ENCODE measurements around the gene WDR43. TPM values are rescaled to one million over a fixed set of nuclear protein-coding genes. Genes with fewer than 3 reads are reported as not detected.

Gene WDR43
- total and polyA plus RNA-seq, 4 donors, result 11.1 to 43.1 (median 17.5) TPM

DNA sequence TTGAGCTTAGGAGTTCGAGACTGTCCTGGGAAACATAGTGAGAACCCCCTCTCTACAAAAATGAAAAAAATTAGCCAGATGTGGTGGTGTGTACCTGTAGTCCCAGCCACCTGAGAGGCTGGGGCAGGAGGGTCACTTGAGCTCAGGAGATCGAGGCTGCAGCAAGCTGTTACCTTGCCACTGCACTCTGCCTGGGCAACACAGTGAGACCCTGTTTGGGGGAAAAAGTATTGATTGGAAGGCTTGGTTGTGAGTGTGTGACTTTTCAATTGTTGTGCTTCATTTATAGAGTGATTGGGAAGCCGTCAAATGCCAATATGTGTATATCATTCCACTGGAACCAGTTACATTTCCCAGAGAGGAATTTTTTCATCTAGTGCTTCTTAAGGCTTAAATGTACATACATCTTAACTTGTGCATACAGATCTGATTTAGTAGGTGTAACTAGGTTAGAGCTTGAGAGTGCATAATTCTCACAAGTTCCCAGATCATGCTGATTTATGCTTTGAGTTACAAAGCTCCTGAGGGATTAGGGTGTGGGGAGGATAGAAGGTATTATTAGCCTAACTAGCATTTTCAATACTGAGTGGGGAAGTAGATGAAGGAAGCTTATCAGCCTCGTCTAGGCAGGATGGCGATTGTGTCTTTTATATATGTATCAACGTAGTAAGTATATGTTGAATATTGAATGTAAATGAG is 15.3 kb downstream of the WDR43 start:
- Histone ChIP-seq H3K27ac (ENCODE audit: low read depth in 1 of 2, low read length in 2 of 2) (no peak overlapping the region), H3K36me3 (ENCODE audit: control insufficient read depth in 4 of 4, insufficient read depth in 3 of 4, low read depth in 1 of 4, low read length in 3 of 4) (peaks cover 8 to 61% (median 46%) of the 10 kb centered on the region in 4 donors), H3K27me3 (ENCODE audit: control insufficient read depth in 4 of 4, insufficient read depth in 4 of 4, low read length in 3 of 4) (no peaks in the 10 kb centered on the region), H3K9me3 (ENCODE audit: control insufficient read depth in 4 of 4, low read length in 3 of 4) (no peaks in the 10 kb centered on the region), H3K9ac (ENCODE audit: low read depth in 1 of 2, low read length in 2 of 2) (no peak overlapping the region), H3K4me1 (ENCODE audit: control insufficient read depth in 4 of 4, insufficient read depth in 4 of 4, low read length in 3 of 4) (no peaks in the 10 kb centered on the region), H3K4me3 (ENCODE audit: low read depth in 1 of 3, low read length in 3 of 3) (no peak overlapping the region)
- WGBS, result 90% methylated on average over 6 of the region's 6 CpGs
- DNase-seq (ENCODE audit: low spot score), result no peak
- TF ChIP-seq, protein P1, sequence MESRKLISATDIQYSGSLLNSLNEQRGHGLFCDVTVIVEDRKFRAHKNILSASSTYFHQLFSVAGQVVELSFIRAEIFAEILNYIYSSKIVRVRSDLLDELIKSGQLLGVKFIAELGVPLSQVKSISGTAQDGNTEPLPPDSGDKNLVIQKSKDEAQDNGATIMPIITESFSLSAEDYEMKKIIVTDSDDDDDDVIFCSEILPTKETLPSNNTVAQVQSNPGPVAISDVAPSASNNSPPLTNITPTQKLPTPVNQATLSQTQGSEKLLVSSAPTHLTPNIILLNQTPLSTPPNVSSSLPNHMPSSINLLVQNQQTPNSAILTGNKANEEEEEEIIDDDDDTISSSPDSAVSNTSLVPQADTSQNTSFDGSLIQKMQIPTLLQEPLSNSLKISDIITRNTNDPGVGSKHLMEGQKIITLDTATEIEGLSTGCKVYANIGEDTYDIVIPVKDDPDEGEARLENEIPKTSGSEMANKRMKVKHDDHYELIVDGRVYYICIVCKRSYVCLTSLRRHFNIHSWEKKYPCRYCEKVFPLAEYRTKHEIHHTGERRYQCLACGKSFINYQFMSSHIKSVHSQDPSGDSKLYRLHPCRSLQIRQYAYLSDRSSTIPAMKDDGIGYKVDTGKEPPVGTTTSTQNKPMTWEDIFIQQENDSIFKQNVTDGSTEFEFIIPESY (IDR thresholded peaks at IDR 0.05), result no peak
- no peak for TF ChIP-seq EGR1 (IDR thresholded peaks at IDR 0.05; ENCODE audit: low read depth in 2 of 2)
- no peak for TF ChIP-seq GABPA (IDR thresholded peaks at IDR 0.05 in 1 of 2, conservative IDR thresholded peaks at IDR 0.05 in 1 of 2)
- no peak for TF ChIP-seq HNF4A (conservative IDR thresholded peaks at IDR 0.05)

DNA sequence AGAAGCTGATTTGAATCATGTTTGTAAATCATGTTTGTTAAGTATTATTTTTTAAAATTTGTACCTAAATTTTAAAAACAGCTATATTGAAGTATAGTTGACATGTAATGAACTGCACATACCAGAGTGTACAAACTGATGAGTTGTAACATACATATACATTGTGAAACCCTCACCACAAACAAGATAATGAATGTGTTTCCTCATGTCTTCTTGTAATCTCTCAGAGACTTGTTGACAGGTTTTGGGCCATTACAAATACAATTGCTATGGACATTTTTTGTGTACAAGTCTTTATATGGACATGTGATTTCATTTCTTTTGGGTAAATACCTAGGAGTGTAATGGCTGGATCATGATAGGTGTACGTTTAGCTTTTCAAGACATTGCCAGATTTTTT is 21.5 kb downstream of the WDR43 start:
- Histone ChIP-seq H3K27ac (ENCODE audit: low read depth in 1 of 2, low read length in 2 of 2) (no peak overlapping the region), H3K36me3 (ENCODE audit: control insufficient read depth in 4 of 4, insufficient read depth in 3 of 4, low read depth in 1 of 4, low read length in 3 of 4) (peaks cover 4 to 47% (median 32%) of the 10 kb centered on the region in 4 donors)
- TF ChIP-seq EGR1 (IDR thresholded peaks at IDR 0.05; ENCODE audit: low read depth in 2 of 2), result no peak
- TF ChIP-seq RXRA (IDR thresholded peaks at IDR 0.05), result no peak
- TF ChIP-seq, protein P2, sequence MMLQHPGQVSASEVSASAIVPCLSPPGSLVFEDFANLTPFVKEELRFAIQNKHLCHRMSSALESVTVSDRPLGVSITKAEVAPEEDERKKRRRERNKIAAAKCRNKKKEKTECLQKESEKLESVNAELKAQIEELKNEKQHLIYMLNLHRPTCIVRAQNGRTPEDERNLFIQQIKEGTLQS (IDR thresholded peaks at IDR 0.05), result no peak
- no peak for TF ChIP-seq HNF4A (conservative IDR thresholded peaks at IDR 0.05)
- TF ChIP-seq, protein P3, sequence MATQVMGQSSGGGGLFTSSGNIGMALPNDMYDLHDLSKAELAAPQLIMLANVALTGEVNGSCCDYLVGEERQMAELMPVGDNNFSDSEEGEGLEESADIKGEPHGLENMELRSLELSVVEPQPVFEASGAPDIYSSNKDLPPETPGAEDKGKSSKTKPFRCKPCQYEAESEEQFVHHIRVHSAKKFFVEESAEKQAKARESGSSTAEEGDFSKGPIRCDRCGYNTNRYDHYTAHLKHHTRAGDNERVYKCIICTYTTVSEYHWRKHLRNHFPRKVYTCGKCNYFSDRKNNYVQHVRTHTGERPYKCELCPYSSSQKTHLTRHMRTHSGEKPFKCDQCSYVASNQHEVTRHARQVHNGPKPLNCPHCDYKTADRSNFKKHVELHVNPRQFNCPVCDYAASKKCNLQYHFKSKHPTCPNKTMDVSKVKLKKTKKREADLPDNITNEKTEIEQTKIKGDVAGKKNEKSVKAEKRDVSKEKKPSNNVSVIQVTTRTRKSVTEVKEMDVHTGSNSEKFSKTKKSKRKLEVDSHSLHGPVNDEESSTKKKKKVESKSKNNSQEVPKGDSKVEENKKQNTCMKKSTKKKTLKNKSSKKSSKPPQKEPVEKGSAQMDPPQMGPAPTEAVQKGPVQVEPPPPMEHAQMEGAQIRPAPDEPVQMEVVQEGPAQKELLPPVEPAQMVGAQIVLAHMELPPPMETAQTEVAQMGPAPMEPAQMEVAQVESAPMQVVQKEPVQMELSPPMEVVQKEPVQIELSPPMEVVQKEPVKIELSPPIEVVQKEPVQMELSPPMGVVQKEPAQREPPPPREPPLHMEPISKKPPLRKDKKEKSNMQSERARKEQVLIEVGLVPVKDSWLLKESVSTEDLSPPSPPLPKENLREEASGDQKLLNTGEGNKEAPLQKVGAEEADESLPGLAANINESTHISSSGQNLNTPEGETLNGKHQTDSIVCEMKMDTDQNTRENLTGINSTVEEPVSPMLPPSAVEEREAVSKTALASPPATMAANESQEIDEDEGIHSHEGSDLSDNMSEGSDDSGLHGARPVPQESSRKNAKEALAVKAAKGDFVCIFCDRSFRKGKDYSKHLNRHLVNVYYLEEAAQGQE (IDR thresholded peaks at IDR 0.05), result no peak
- TF ChIP-seq, protein P4, sequence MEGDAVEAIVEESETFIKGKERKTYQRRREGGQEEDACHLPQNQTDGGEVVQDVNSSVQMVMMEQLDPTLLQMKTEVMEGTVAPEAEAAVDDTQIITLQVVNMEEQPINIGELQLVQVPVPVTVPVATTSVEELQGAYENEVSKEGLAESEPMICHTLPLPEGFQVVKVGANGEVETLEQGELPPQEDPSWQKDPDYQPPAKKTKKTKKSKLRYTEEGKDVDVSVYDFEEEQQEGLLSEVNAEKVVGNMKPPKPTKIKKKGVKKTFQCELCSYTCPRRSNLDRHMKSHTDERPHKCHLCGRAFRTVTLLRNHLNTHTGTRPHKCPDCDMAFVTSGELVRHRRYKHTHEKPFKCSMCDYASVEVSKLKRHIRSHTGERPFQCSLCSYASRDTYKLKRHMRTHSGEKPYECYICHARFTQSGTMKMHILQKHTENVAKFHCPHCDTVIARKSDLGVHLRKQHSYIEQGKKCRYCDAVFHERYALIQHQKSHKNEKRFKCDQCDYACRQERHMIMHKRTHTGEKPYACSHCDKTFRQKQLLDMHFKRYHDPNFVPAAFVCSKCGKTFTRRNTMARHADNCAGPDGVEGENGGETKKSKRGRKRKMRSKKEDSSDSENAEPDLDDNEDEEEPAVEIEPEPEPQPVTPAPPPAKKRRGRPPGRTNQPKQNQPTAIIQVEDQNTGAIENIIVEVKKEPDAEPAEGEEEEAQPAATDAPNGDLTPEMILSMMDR (IDR thresholded peaks at IDR 0.05; ENCODE audit: low read depth, low read length, missing input control), result no peak
- TF ChIP-seq FOXA1 (IDR thresholded peaks at IDR 0.05), result no peak
- no peak for TF ChIP-seq JUND (IDR thresholded peaks at IDR 0.05)
- no peak for TF ChIP-seq NR2F2 (IDR thresholded peaks at IDR 0.05)
- TF ChIP-seq, protein P1 (IDR thresholded peaks at IDR 0.05), result no peak
- TF ChIP-seq YY1 (IDR thresholded peaks at IDR 0.05), result no peak
- TF ChIP-seq GABPA (IDR thresholded peaks at IDR 0.05 in 1 of 2, conservative IDR thresholded peaks at IDR 0.05 in 1 of 2), result no peak
- TF ChIP-seq FOXA2 (IDR thresholded peaks at IDR 0.05), result no peak
- no peak for TF ChIP-seq TAF1 (conservative IDR thresholded peaks at IDR 0.05)
- TF ChIP-seq, protein P5, sequence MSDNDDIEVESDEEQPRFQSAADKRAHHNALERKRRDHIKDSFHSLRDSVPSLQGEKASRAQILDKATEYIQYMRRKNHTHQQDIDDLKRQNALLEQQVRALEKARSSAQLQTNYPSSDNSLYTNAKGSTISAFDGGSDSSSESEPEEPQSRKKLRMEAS (IDR thresholded peaks at IDR 0.05), result no peak

More for the DNA sequence above, 21.5 kb downstream of the WDR43 start:
- H3K4me3 ChIP-seq (ENCODE audit: low read depth in 1 of 3, low read length in 3 of 3), result no peak overlapping the region
- no peak for DNase-seq (ENCODE audit: low spot score)
- no peaks in the 10 kb centered on the region for H3K27me3 ChIP-seq (ENCODE audit: control insufficient read depth in 4 of 4, insufficient read depth in 4 of 4, low read length in 3 of 4)
- 93% methylated on average over 1 of the region's 1 CpG for WGBS
- no peaks in the 10 kb centered on the region for H3K9me3 ChIP-seq (ENCODE audit: control insufficient read depth in 4 of 4, low read length in 3 of 4)
- H3K9ac ChIP-seq (ENCODE audit: low read depth in 1 of 2, low read length in 2 of 2), result no peak overlapping the region
- no peaks in the 10 kb centered on the region for H3K4me1 ChIP-seq (ENCODE audit: control insufficient read depth in 4 of 4, insufficient read depth in 4 of 4, low read length in 3 of 4)

Data from liver (tissue), 9 donors.